Thyroid gland (tissue), 4 donors: Measurements from ENCODE around the gene ESYT2. TPM values are rescaled to one million over a fixed set of nuclear protein-coding genes. Genes with fewer than 3 reads are reported as not detected.
"Not testable (repeated sequence)": the region's sequence is repeated elsewhere in the genome, so short reads cannot be mapped to it uniquely, and the experiment has no call there.

ENCODE experiments used
- DNase-seq, 2 donors: peaks; one replicate each; pipeline ENCODE4 v3.0.0-alpha.2; 2019
- H3K27ac ChIP-seq, 3 donors: fragments of 200-600 bp; sonication (generic); 1 replicate in 2 of 3; 2 replicates in 1 of 3; pipeline ENCODE4 v1.5.1; 2016 to 2019; ENCODE audit warnings: mild to moderate bottlenecking in 1 of 3, moderate library complexity in 1 of 3
- H3K27me3 ChIP-seq: fragments of 200-600 bp; sonication (generic); one replicate; pipeline ENCODE4 v1.5.1; 2019
- H3K36me3 ChIP-seq, 2 donors: fragments of 200-600 bp; sonication (generic); one replicate each; pipeline ENCODE4 v1.5.1; 2016 to 2019
- H3K4me1 ChIP-seq, 2 donors: fragments of 200-600 bp; sonication (generic); one replicate each; pipeline ENCODE4 v1.5.1; 2017 to 2019
- H3K4me3 ChIP-seq, 3 donors: fragments of 200-600 bp; sonication (generic); replicated peaks in 1 of 3; 1 replicate in 2 of 3; 2 replicates in 1 of 3; pipeline ENCODE4 v1.5.1; 2016; ENCODE audit warnings: mild to moderate bottlenecking in 1 of 3
- H3K9me3 ChIP-seq: fragments of 200-600 bp; sonication (generic); one replicate; pipeline ENCODE4 v1.5.1; 2017
- CTCF ChIP-seq, 6 experiments: fragments of 200-600 bp in 3 of 6; fragments of 450-650 bp in 3 of 6; sonication (generic) in 3 of 6; IDR thresholded peaks; one replicate each; pipeline ENCODE4 v1.5.1; 2016 to 2019; ENCODE audit warnings: antibody characterized with exemption in 6 of 6, mild to moderate bottlenecking in 2 of 6, inconsistent platforms in 1 of 6, moderate library complexity in 1 of 6
- POLR2A ChIP-seq, 2 donors: fragments of 450-650 bp; IDR thresholded peaks; one replicate each; pipeline ENCODE4 v1.6.1; 2017; ENCODE audit warnings: antibody characterized with exemption in 2 of 2, mild to moderate bottlenecking in 2 of 2, moderate library complexity in 1 of 2
- WGBS, 2 donors: methylation state at CpG; one replicate each; pipeline ENCODE4 v1.1.5; 2017; 5-methylcytosine and 5-hydroxymethylcytosine counted together
- intact Hi-C: fragments of 100-400 bp; cut with DNase I; formaldehyde crosslinking; loops from one replicate; pipeline ENCODE4 v1.15.1; 2023
- total RNA-seq, 4 donors: library from RNA; depleted of rRNA; stranded (reverse); fragments of >200 nt; gene quantifications; one replicate each; pipeline ENCODE4 v1.2.3, GENCODE V29; 2016

Gene ESYT2
- total RNA-seq, 4 donors from 2014 or later: 102 to 123 (median 116) TPM

DNA sequence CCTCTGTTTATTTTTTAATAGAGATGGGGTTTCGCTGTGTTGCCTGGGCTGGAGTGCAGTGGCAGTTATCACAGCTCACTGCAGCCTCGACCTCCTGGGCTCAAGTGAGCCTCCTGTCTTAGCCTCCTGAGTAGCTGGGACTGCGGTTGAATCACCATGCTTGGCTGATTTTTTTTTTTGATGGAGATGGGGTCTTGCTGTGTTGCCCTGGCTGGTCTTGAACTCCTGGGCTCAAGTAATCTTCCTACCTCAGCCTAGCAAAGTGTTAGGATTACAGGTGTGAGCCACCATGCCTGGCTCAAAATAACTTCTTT, 35.2 kb upstream of the ESYT2 start:
- intact Hi-C loops: no loop called here
- Histone ChIP-seq H3K27me3 (no peaks in the 10 kb centered on the region), H3K9me3 (no peaks in the 10 kb centered on the region), H3K4me1 (peaks cover 13 to 15% of the 10 kb centered on the region in 2 donors), H3K27ac (peak overlapping the region; percentile 74 to 92 (median 80)), H3K4me3 (peak overlapping the region in 1 of 3 donors; percentile 43), H3K36me3 (no peaks in the 10 kb centered on the region)
- 84 to 92% methylated on average over 3 of the region's 3 CpGs for WGBS, 2 donors
- TF ChIP-seq POLR2A (IDR thresholded peaks at IDR 0.05): no peak
- no peak for TF ChIP-seq CTCF (IDR thresholded peaks at IDR 0.05)
- no peak for DNase-seq

GRCh38 chr7:158863611-158864506, 34.5 kb upstream of the ESYT2 start:
- no peaks in the 10 kb centered on the region for H3K36me3 ChIP-seq
- intact Hi-C loops: no loop called here
- WGBS, 2 donors: 6 to 8% methylated on average over 13 to 22 of the region's 45 CpGs
- TF ChIP-seq CTCF (IDR thresholded peaks at IDR 0.05) (no peak), POLR2A (IDR thresholded peaks at IDR 0.05) (peak in 1 of 2 donors; percentile 28)
- peak; percentile 79 to 80 for DNase-seq
- peak overlapping the region; percentile 74 to 92 (median 80) for H3K27ac ChIP-seq
- peak overlapping the region; percentile 4 to 59 (median 43) for H3K4me3 ChIP-seq
- H3K27me3 ChIP-seq: no peaks in the 10 kb centered on the region
- H3K9me3 ChIP-seq: no peaks in the 10 kb centered on the region
- H3K4me1 ChIP-seq: peaks cover 15 to 21% of the 10 kb centered on the region in 2 donors

- DNase-seq, H3K9me3 ChIP-seq, H3K27me3 ChIP-seq, intact Hi-C loops, H3K36me3 ChIP-seq: not testable (repeated sequence)
- H3K4me1 ChIP-seq: peaks cover 15 to 26% of the 10 kb centered on the region in 2 donors
- WGBS, 2 donors: 83% methylated on average over 10 of the region's 13 CpGs
- H3K27ac ChIP-seq: peak overlapping the region; percentile 74 to 92 (median 80)
- TF ChIP-seq POLR2A (IDR thresholded peaks at IDR 0.05): peak in 1 of 2 donors; percentile 10
- peak overlapping the region in 2 of 3 donors; percentile 42 to 43 for H3K4me3 ChIP-seq
Observed at GRCh38 chr7:158862985-158863610, 33.8 kb upstream of the ESYT2 start.

GRCh38 chr7:158861936-158862704, 32.8 kb upstream of the ESYT2 start:
- WGBS, 2 donors: 81 to 86% methylated on average over 11 of the region's 11 CpGs
- no peak for TF ChIP-seq POLR2A (IDR thresholded peaks at IDR 0.05)
- no peak for TF ChIP-seq CTCF (IDR thresholded peaks at IDR 0.05)
- no peaks in the 10 kb centered on the region for H3K36me3 ChIP-seq
- no peak for DNase-seq
- no peak overlapping the region for H3K4me3 ChIP-seq
- no peaks in the 10 kb centered on the region for H3K9me3 ChIP-seq
- no peaks in the 10 kb centered on the region for H3K27me3 ChIP-seq
- no peak overlapping the region for H3K27ac ChIP-seq
- intact Hi-C loops: no loop called here
- H3K4me1 ChIP-seq: peaks cover 19 to 36% of the 10 kb centered on the region in 2 donors

GRCh38 chr7:158861004-158861787, 31.9 kb upstream of the ESYT2 start:
- Histone ChIP-seq H3K4me3 (no peak overlapping the region), H3K27ac (no peak overlapping the region), H3K4me1 (peaks cover 19 to 36% of the 10 kb centered on the region in 2 donors), H3K9me3 (no peaks in the 10 kb centered on the region), H3K36me3 (no peaks in the 10 kb centered on the region), H3K27me3 (no peaks in the 10 kb centered on the region)
- 74 to 77% methylated on average over 15 of the region's 15 CpGs for WGBS, 2 donors
- DNase-seq: no peak
- TF ChIP-seq CTCF (IDR thresholded peaks at IDR 0.05) (no peak), POLR2A (IDR thresholded peaks at IDR 0.05) (no peak)
- intact Hi-C loops: no loop called here
